Activated CD4-positive, alpha-beta memory T cell treated with anti-CD3 and anti-CD28 coated beads for 36 hours (primary cell): Measurements from ENCODE around the gene DNAH5. TPM values are rescaled to one million over a fixed set of nuclear protein-coding genes. Genes with fewer than 3 reads are reported as not detected.

Experiments
- CTCF ChIA-PET: fragments of 350-600 bp; sonication (Branson Sonifier 250); formaldehyde crosslinking; loops from one replicate; lab custom pipeline; 2021; ENCODE audit warnings: antibody characterized with exemption, inconsistent platforms; lab: Charles Lee
- POLR2A ChIA-PET: fragments of 350-600 bp; sonication (Branson Sonifier 250); formaldehyde crosslinking; loops from one replicate; lab custom pipeline; 2021; ENCODE audit warnings: antibody characterized with exemption; lab: Charles Lee
- DNase-seq: peaks from one replicate; pipeline ENCODE4 v3.0.0-alpha.2; 2020
- H3K27ac Mint-ChIP-seq: one replicate; pipeline ENCODE4 v1.8.0; 2021; ENCODE audit warnings: mixed read lengths
- H3K27me3 Mint-ChIP-seq: one replicate; pipeline ENCODE4 v1.8.0; 2021; ENCODE audit warnings: mixed read lengths
- H3K36me3 Mint-ChIP-seq: one replicate; pipeline ENCODE4 v1.8.0; 2021; ENCODE audit warnings: mixed read lengths
- H3K4me1 Mint-ChIP-seq: one replicate; pipeline ENCODE4 v1.8.0; 2021; ENCODE audit warnings: low read depth, mixed read lengths
- H3K4me3 Mint-ChIP-seq: one replicate; pipeline ENCODE4 v1.8.0; 2021; ENCODE audit warnings: mild to moderate bottlenecking, mixed read lengths
- H3K9me3 Mint-ChIP-seq: one replicate; pipeline ENCODE4 v1.8.0; 2021; ENCODE audit warnings: mixed read lengths
- intact Hi-C: fragments of 100-400 bp; cut with micrococcal nuclease; formaldehyde crosslinking; loops from one replicate; pipeline ENCODE4 v1.15.1; 2023
- total RNA-seq, 2 experiments: library from RNA; stranded (reverse); gene quantifications; one replicate each; pipeline ENCODE4 v1.2.3, GENCODE V29; 2021

DNAH5 gene
- total RNA-seq, 2 experiments from 2014 or later = not detected

GRCh38 chr5:13934125-13934524, 10.4 kb downstream of the DNAH5 start:
- ChIA-PET POLR2A (no interaction called here), CTCF (no interaction called here)
- intact Hi-C loops = no loop called here
- no peaks in the 10 kb centered on the region for H3K36me3 Mint-ChIP-seq
- no peaks in the 10 kb centered on the region for H3K27me3 Mint-ChIP-seq
- no peak overlapping the region for H3K27ac Mint-ChIP-seq
- H3K9me3 Mint-ChIP-seq = peaks cover 14% of the 10 kb centered on the region
- no peaks in the 10 kb centered on the region for H3K4me1 Mint-ChIP-seq
- no peak overlapping the region for H3K4me3 Mint-ChIP-seq
- DNase-seq = no peak

- no peak overlapping the region for H3K27ac Mint-ChIP-seq
- intact Hi-C loops = no loop called here
- DNase-seq = no peak
- H3K4me3 Mint-ChIP-seq = no peak overlapping the region
- no peaks in the 10 kb centered on the region for H3K27me3 Mint-ChIP-seq
- peaks cover 14% of the 10 kb centered on the region for H3K9me3 Mint-ChIP-seq
- CTCF ChIA-PET = no interaction called here
- H3K36me3 Mint-ChIP-seq = no peaks in the 10 kb centered on the region
- no peaks in the 10 kb centered on the region for H3K4me1 Mint-ChIP-seq
- POLR2A ChIA-PET = no interaction called here
These were observed 11.9 kb downstream of the DNAH5 start for GRCh38 chr5:13932561-13932960.

- Mint-ChIP-seq H3K9me3 (peaks cover 14% of the 10 kb centered on the region), H3K27ac (no peak overlapping the region), H3K27me3 (no peaks in the 10 kb centered on the region), H3K4me1 (no peaks in the 10 kb centered on the region), H3K4me3 (no peak overlapping the region), H3K36me3 (no peaks in the 10 kb centered on the region)
- ChIA-PET POLR2A (no interaction called here), CTCF (no interaction called here)
- no peak for DNase-seq
- intact Hi-C loops = no loop called here
These were observed 12.5 kb downstream of the DNAH5 start for GRCh38 chr5:13932011-13932410.

GRCh38 chr5:13930541-13931171, 13.8 kb downstream of the DNAH5 start:
- no peak overlapping the region for H3K27ac Mint-ChIP-seq
- peaks cover 14% of the 10 kb centered on the region for H3K9me3 Mint-ChIP-seq
- POLR2A ChIA-PET = no interaction called here
- intact Hi-C loops = no loop called here
- no peaks in the 10 kb centered on the region for H3K27me3 Mint-ChIP-seq
- H3K4me1 Mint-ChIP-seq = no peaks in the 10 kb centered on the region
- CTCF ChIA-PET = no interaction called here
- no peaks in the 10 kb centered on the region for H3K36me3 Mint-ChIP-seq
- DNase-seq = no peak
- no peak overlapping the region for H3K4me3 Mint-ChIP-seq

GRCh38 chr5:13926731-13927130, 17.8 kb downstream of the DNAH5 start:
- Mint-ChIP-seq H3K9me3 (peaks cover 2% of the 10 kb centered on the region), H3K4me3 (no peak overlapping the region), H3K27ac (no peak overlapping the region), H3K4me1 (no peaks in the 10 kb centered on the region), H3K27me3 (no peaks in the 10 kb centered on the region), H3K36me3 (no peaks in the 10 kb centered on the region)
- ChIA-PET CTCF (no interaction called here), POLR2A (no interaction called here)
- intact Hi-C loops = no loop called here
- no peak for DNase-seq

GRCh38 chr5:13921578-13921977, 22.9 kb downstream of the DNAH5 start:
- POLR2A ChIA-PET = no interaction called here
- no peaks in the 10 kb centered on the region for H3K36me3 Mint-ChIP-seq
- H3K4me1 Mint-ChIP-seq = no peaks in the 10 kb centered on the region
- intact Hi-C loops = no loop called here
- H3K4me3 Mint-ChIP-seq = no peak overlapping the region
- CTCF ChIA-PET = no interaction called here
- DNase-seq = no peak
- H3K9me3 Mint-ChIP-seq = no peaks in the 10 kb centered on the region
- H3K27ac Mint-ChIP-seq = no peak overlapping the region
- H3K27me3 Mint-ChIP-seq = no peaks in the 10 kb centered on the region

GRCh38 chr5:13919786-13920185, 24.7 kb downstream of the DNAH5 start:
- intact Hi-C loops = no loop called here
- Mint-ChIP-seq H3K4me3 (no peak overlapping the region), H3K36me3 (no peaks in the 10 kb centered on the region), H3K27ac (no peak overlapping the region), H3K9me3 (no peaks in the 10 kb centered on the region), H3K27me3 (no peaks in the 10 kb centered on the region), H3K4me1 (no peaks in the 10 kb centered on the region)
- POLR2A ChIA-PET = no interaction called here
- CTCF ChIA-PET = no interaction called here
- no peak for DNase-seq

GRCh38 chr5:13919087-13919486, 25.4 kb downstream of the DNAH5 start:
- ChIA-PET POLR2A (no interaction called here), CTCF (no interaction called here)
- no peaks in the 10 kb centered on the region for H3K4me1 Mint-ChIP-seq
- H3K27ac Mint-ChIP-seq = no peak overlapping the region
- no peak for DNase-seq
- H3K9me3 Mint-ChIP-seq = no peaks in the 10 kb centered on the region
- no peak overlapping the region for H3K4me3 Mint-ChIP-seq
- intact Hi-C loops = no loop called here
- H3K36me3 Mint-ChIP-seq = no peaks in the 10 kb centered on the region
- H3K27me3 Mint-ChIP-seq = no peaks in the 10 kb centered on the region

GRCh38 chr5:13917061-13917460, 27.4 kb downstream of the DNAH5 start:
- intact Hi-C loops = no loop called here
- H3K9me3 Mint-ChIP-seq = no peaks in the 10 kb centered on the region
- no peak for DNase-seq
- H3K27ac Mint-ChIP-seq = no peak overlapping the region
- POLR2A ChIA-PET = no interaction called here
- CTCF ChIA-PET = no interaction called here
- no peaks in the 10 kb centered on the region for H3K4me1 Mint-ChIP-seq
- no peaks in the 10 kb centered on the region for H3K36me3 Mint-ChIP-seq
- no peaks in the 10 kb centered on the region for H3K27me3 Mint-ChIP-seq
- no peak overlapping the region for H3K4me3 Mint-ChIP-seq

GRCh38 chr5:13913962-13914361, 30.5 kb downstream of the DNAH5 start:
- no peak overlapping the region for H3K4me3 Mint-ChIP-seq
- H3K9me3 Mint-ChIP-seq = no peaks in the 10 kb centered on the region
- H3K27me3 Mint-ChIP-seq = no peaks in the 10 kb centered on the region
- ChIA-PET POLR2A (no interaction called here), CTCF (no interaction called here)
- no peaks in the 10 kb centered on the region for H3K36me3 Mint-ChIP-seq
- no peak overlapping the region for H3K27ac Mint-ChIP-seq
- no peak for DNase-seq
- H3K4me1 Mint-ChIP-seq = no peaks in the 10 kb centered on the region
- intact Hi-C loops = no loop called here

- H3K27ac Mint-ChIP-seq = no peak overlapping the region
- no peaks in the 10 kb centered on the region for H3K4me1 Mint-ChIP-seq
- H3K4me3 Mint-ChIP-seq = no peak overlapping the region
- H3K9me3 Mint-ChIP-seq = no peaks in the 10 kb centered on the region
- intact Hi-C loops = no loop called here
- POLR2A ChIA-PET = no interaction called here
- no peaks in the 10 kb centered on the region for H3K36me3 Mint-ChIP-seq
- CTCF ChIA-PET = no interaction called here
- no peaks in the 10 kb centered on the region for H3K27me3 Mint-ChIP-seq
- no peak for DNase-seq
These were observed 33.7 kb downstream of the DNAH5 start for GRCh38 chr5:13910637-13911288.

GRCh38 chr5:13910201-13910600, 34.3 kb downstream of the DNAH5 start:
- no peak for DNase-seq
- Mint-ChIP-seq H3K27ac (no peak overlapping the region), H3K36me3 (no peaks in the 10 kb centered on the region), H3K9me3 (no peaks in the 10 kb centered on the region), H3K4me1 (no peaks in the 10 kb centered on the region), H3K27me3 (no peaks in the 10 kb centered on the region), H3K4me3 (no peak overlapping the region)
- ChIA-PET POLR2A (no interaction called here), CTCF (no interaction called here)
- intact Hi-C loops = no loop called here

GRCh38 chr5:13909271-13909670, 35.2 kb downstream of the DNAH5 start:
- CTCF ChIA-PET = no interaction called here
- Mint-ChIP-seq H3K36me3 (no peaks in the 10 kb centered on the region), H3K27ac (no peak overlapping the region), H3K4me1 (no peaks in the 10 kb centered on the region), H3K9me3 (no peaks in the 10 kb centered on the region), H3K4me3 (no peak overlapping the region), H3K27me3 (no peaks in the 10 kb centered on the region)
- no peak for DNase-seq
- intact Hi-C loops = no loop called here
- POLR2A ChIA-PET = no interaction called here
